OCI-LY7 (cell line): ENCODE measurements around the gene POU2AF2. TPM values are rescaled to one million over a fixed set of nuclear protein-coding genes. Genes with fewer than 3 reads are reported as not detected.

ENCODE experiments used
- BruUV-seq: library from RNA; stranded (reverse); fragments of 400-500 nt; replicated peaks from 2 replicates; lab custom pipeline; 2021; lab: Mats Ljungman, UMichigan
- CTCF ChIA-PET: fragments of 300-600 bp; sonication (Branson Sonifier 250); formaldehyde crosslinking; loops from one replicate; lab custom pipeline; 2022; ENCODE audit warnings: antibody characterized with exemption; ENCODE audit not compliant: unreplicated experiment; lab: Charles Lee
- POLR2A ChIA-PET: fragments of 300-600 bp; sonication (Branson Sonifier 250); formaldehyde crosslinking; loops from one replicate; lab custom pipeline; 2022; ENCODE audit warnings: antibody characterized with exemption; lab: Charles Lee
- DNase-seq: peaks from one replicate; pipeline ENCODE4 v3.0.0-alpha.2; 2015; ENCODE audit warnings: low spot score
- H2AFZ ChIP-seq: fragments of 200-600 bp; sonication (generic), shearing (Covaris generic); 2 replicates; pipeline ENCODE4 v1.6.1; 2014; ENCODE audit warnings: mild to moderate bottlenecking, antibody characterized with exemption, low read length, moderate library complexity
- H3K27ac ChIP-seq: fragments of 200-600 bp; sonication (generic); 2 replicates; pipeline ENCODE4 v1.5.1; 2014; ENCODE audit warnings: mixed run types, low read depth, mild to moderate bottlenecking, moderate library complexity, low read length, inconsistent platforms; ENCODE audit not compliant: poor library complexity, severe bottlenecking
- H3K36me3 ChIP-seq: fragments of 200-600 bp; sonication (generic); 2 replicates; pipeline ENCODE4 v1.6.1; 2014; ENCODE audit warnings: mild to moderate bottlenecking, antibody characterized with exemption, low read length, moderate library complexity, mixed read lengths; ENCODE audit not compliant: insufficient read depth
- H3K4me1 ChIP-seq: fragments of 200-600 bp; sonication (generic); 2 replicates; pipeline ENCODE4 v1.5.1; 2014; ENCODE audit warnings: mild to moderate bottlenecking, low read length; ENCODE audit not compliant: insufficient read depth, poor library complexity, severe bottlenecking
- H3K4me2 ChIP-seq: fragments of 200-600 bp; sonication (generic); 2 replicates; pipeline ENCODE4 v1.6.1; 2014; ENCODE audit warnings: mild to moderate bottlenecking, low read length
- H3K4me3 ChIP-seq: fragments of 200-600 bp; sonication (generic); 2 replicates; pipeline ENCODE4 v1.5.1; 2014; ENCODE audit warnings: mild to moderate bottlenecking, low read depth, low read length; ENCODE audit not compliant: poor library complexity, severe bottlenecking
- H3K79me2 ChIP-seq: fragments of 200-600 bp; sonication (generic); 2 replicates; pipeline ENCODE4 v1.6.1; 2016; ENCODE audit warnings: low read depth, mild to moderate bottlenecking, low read length, moderate library complexity, mixed read lengths; ENCODE audit not compliant: insufficient read depth
- H3K9me2 ChIP-seq: fragments of 200-600 bp; sonication (generic); 2 replicates; pipeline ENCODE4 v1.6.1; 2016; ENCODE audit warnings: mild to moderate bottlenecking, low read length, mixed read lengths; ENCODE audit not compliant: insufficient read depth
- H3K9me3 ChIP-seq: fragments of 200-600 bp; sonication (generic); 2 replicates; pipeline ENCODE4 v1.6.1; 2014; ENCODE audit warnings: mild to moderate bottlenecking, mixed run types, low read length, mixed read lengths
- H4K20me1 ChIP-seq: fragments of 200-600 bp; sonication (generic); 2 replicates; pipeline ENCODE4 v1.6.1; 2014; ENCODE audit warnings: mild to moderate bottlenecking, antibody characterized with exemption, low read length, moderate library complexity, mixed read lengths; ENCODE audit not compliant: insufficient read depth
- EZH2phosphoT487 ChIP-seq: fragments of 200-600 bp; sonication (generic); IDR thresholded peaks from 2 replicates; pipeline ENCODE4 v1.6.1; 2018; ENCODE audit warnings: low read depth, borderline replicate concordance, mild to moderate bottlenecking, mixed run types, antibody characterized with exemption, low read length, moderate library complexity, mixed read lengths
- intact Hi-C: fragments of 100-400 bp; cut with micrococcal nuclease; formaldehyde crosslinking; loops from one replicate; pipeline ENCODE4 v1.10.0; 2022; ENCODE audit not compliant: unreplicated experiment
- total RNA-seq, 2 experiments: library from RNA; depleted of rRNA in 1 of 2; stranded (reverse); fragments of >200 nt in 1 of 2; shearing (Covaris generic) in 1 of 2; gene quantifications; 2 replicates each; pipeline ENCODE4 v1.2.3, GENCODE V29; 2014 to 2022
- TF ChIP-seq, protein P1 (sequence below): fragments of 200-600 bp; sonication (generic); conservative IDR thresholded peaks from 2 replicates; pipeline ENCODE4 v1.5.1; 2014; ENCODE audit warnings: mild to moderate bottlenecking, antibody characterized with exemption, low read length, moderate library complexity, mixed read lengths

Gene POU2AF2
- total RNA-seq, 2 experiments from 2014 or later = not detected

DNA sequence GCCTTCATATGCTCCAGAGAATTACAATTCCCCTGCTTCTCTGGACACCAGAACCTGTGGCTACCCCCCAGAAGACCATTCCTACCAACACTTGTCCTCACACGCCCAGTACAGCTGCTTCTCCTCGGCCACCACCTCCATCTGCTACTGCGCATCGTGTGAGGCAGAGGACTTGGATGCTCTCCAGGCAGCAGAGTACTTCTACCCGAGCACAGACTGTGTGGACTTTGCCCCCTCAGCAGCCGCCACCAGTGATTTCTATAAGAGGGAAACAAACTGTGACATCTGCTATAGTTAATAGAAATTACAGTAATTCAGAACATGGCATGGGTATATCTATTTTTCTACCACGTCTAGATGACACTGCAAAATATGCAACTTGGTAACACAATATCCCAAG lies 62.6 kb downstream of the POU2AF2 start:
- intact Hi-C loops = no loop called here
- H4K20me1 ChIP-seq = no peaks in the 10 kb centered on the region
- CTCF ChIA-PET = no interaction called here
- no peaks in the 10 kb centered on the region for H3K79me2 ChIP-seq
- no peak overlapping the region for H3K27ac ChIP-seq
- no peaks in the 10 kb centered on the region for H3K36me3 ChIP-seq
- DNase-seq = no peak
- H3K9me3 ChIP-seq = no peaks in the 10 kb centered on the region
- H3K4me2 ChIP-seq = no peak overlapping the region
- H3K4me3 ChIP-seq = no peak overlapping the region
- H3K9me2 ChIP-seq = no peaks in the 10 kb centered on the region
- POLR2A ChIA-PET = no interaction called here
- peaks cover 9% of the 10 kb centered on the region for H3K4me1 ChIP-seq
- no peak for TF ChIP-seq EZH2phosphoT487
- TF ChIP-seq, protein P1, sequence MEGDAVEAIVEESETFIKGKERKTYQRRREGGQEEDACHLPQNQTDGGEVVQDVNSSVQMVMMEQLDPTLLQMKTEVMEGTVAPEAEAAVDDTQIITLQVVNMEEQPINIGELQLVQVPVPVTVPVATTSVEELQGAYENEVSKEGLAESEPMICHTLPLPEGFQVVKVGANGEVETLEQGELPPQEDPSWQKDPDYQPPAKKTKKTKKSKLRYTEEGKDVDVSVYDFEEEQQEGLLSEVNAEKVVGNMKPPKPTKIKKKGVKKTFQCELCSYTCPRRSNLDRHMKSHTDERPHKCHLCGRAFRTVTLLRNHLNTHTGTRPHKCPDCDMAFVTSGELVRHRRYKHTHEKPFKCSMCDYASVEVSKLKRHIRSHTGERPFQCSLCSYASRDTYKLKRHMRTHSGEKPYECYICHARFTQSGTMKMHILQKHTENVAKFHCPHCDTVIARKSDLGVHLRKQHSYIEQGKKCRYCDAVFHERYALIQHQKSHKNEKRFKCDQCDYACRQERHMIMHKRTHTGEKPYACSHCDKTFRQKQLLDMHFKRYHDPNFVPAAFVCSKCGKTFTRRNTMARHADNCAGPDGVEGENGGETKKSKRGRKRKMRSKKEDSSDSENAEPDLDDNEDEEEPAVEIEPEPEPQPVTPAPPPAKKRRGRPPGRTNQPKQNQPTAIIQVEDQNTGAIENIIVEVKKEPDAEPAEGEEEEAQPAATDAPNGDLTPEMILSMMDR = no peak
- BruUV-seq = no TSS peak
- no peak overlapping the region for H2AFZ ChIP-seq

DNA sequence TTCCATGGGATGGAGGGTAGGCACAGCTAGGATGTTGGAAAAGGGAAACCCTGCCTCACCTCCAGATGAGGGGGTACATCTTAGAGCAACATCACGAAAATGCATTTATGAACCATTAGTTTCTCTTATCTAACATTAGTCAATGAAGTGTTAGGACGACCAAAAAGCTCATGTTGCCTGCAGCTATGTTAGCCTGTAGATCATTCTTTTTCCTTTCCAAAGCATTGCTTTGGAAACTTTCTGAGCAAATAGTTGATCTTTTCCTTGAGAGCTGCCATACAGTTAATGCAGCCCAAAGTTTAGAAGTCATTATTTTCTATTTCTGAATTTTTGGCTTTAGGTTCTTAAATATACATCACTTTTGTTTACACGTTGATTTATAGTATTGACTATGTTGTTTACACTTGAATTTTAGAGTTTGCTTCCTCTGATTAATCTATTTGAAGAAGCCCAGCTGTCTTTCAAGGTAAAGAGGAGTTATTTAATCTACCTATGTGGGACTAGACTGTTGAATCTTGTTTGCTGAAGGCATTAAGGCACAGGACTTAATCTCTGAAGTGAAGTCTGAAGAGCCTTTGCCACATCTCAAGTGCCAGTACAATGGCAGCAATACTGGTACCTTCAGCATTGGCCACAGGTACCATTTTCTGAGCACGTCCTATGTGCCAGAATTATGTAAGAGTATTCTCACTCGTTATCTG lies 63.8 kb downstream of the POU2AF2 start:
- no peak for TF ChIP-seq EZH2phosphoT487
- TF ChIP-seq, protein P1 = no peak
- no peak for DNase-seq
- ChIA-PET POLR2A (interaction anchor here (0.6 to 1.1 kb wide), 3 partner anchors 30 to 184 kb away, joined by 3 read pairs; no protein-coding TSS in a partner anchor), CTCF (interaction anchor here (0.6 kb wide), 1 partner anchor 973 kb away, joined by 3 read pairs; no protein-coding TSS in a partner anchor)
- H3K27ac ChIP-seq = no peak overlapping the region
- H3K9me3 ChIP-seq = no peaks in the 10 kb centered on the region
- H2AFZ ChIP-seq = no peak overlapping the region
- no TSS peak for BruUV-seq
- H3K4me1 ChIP-seq = no peaks in the 10 kb centered on the region
- no peak overlapping the region for H3K4me3 ChIP-seq
- no peak overlapping the region for H3K4me2 ChIP-seq
- no peaks in the 10 kb centered on the region for H3K36me3 ChIP-seq
- H3K9me2 ChIP-seq = no peaks in the 10 kb centered on the region
- no peaks in the 10 kb centered on the region for H4K20me1 ChIP-seq
- H3K79me2 ChIP-seq = no peaks in the 10 kb centered on the region
- intact Hi-C loops = no loop called here

DNA sequence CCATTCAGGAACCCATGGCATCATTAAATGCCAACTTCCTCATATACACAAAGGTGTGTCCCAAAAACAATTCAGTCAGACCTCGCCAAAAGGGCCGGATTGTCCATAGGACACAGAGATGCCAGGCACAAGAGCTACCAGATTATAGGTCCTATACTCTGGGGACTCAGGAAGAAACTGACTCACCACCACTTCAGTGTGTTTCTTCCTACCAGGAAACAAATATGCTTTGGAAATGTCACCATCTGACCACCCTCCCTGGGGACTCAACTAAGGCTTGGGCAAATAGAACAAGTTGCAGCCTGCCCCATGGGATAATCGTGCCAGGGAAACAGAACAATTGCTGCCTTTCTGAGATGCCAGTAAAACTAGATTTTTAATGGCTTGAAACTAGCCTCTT lies 64.6 kb downstream of the POU2AF2 start:
- DNase-seq = no peak
- Histone ChIP-seq H3K4me3 (no peak overlapping the region), H4K20me1 (no peaks in the 10 kb centered on the region), H3K79me2 (no peaks in the 10 kb centered on the region), H3K4me1 (no peaks in the 10 kb centered on the region), H3K27ac (no peak overlapping the region), H3K4me2 (no peak overlapping the region), H3K36me3 (no peaks in the 10 kb centered on the region), H3K9me3 (no peaks in the 10 kb centered on the region), H2AFZ (no peak overlapping the region), H3K9me2 (no peaks in the 10 kb centered on the region)
- intact Hi-C loops = no loop called here
- no TSS peak for BruUV-seq
- POLR2A ChIA-PET = interaction anchor here (1.1 kb wide), 1 partner anchor 145 kb away, joined by 3 read pairs; no protein-coding TSS in a partner anchor
- TF ChIP-seq, protein P1 = no peak
- no peak for TF ChIP-seq EZH2phosphoT487
- CTCF ChIA-PET = no interaction called here
